NCI-H1436 (cell line): ENCODE results near the gene HCAR2.
"Not testable (repeated sequence)": the region's sequence is repeated elsewhere in the genome, so short reads cannot be mapped to it uniquely, and the experiment has no call there.

Experiments
- DNase-seq: peaks from one replicate; lab custom pipeline; 2025; lab: John Stamatoyannopoulos, UW

HCAR2 gene

GRCh38 chr12:122665349-122665748, 37.8 kb downstream of the HCAR2 start:
- no peak for DNase-seq

GRCh38 chr12:122661938-122662337, 41.2 kb downstream of the HCAR2 start:
- DNase-seq = no peak

- DNase-seq = no peak
Observed at GRCh38 chr12:122661246-122661645, 41.9 kb downstream of the HCAR2 start.

GRCh38 chr12:122659579-122659978, 43.6 kb downstream of the HCAR2 start:
- DNase-seq = no peak

GRCh38 chr12:122656298-122656697, 46.9 kb downstream of the HCAR2 start:
- DNase-seq = no peak

GRCh38 chr12:122653291-122653690, 49.9 kb downstream of the HCAR2 start:
- DNase-seq = not testable (repeated sequence)

- DNase-seq = no peak
Observed at GRCh38 chr12:122651520-122652224, 51.5 kb downstream of the HCAR2 start.
